ENCODE measurements around the gene C21orf91.

Gene C21orf91

GRCh38 chr21:17789656-17790055, 29.5 kb downstream of the C21orf91 start:
- H3K4me3 ChIP-seq (ENCODE audit: low read depth, low read length): no peak overlapping the region
- no peak for TF ChIP-seq CTCF (IDR thresholded peaks at IDR 0.05; ENCODE audit: low read depth, low read length)

- TF ChIP-seq CTCF (IDR thresholded peaks at IDR 0.05; ENCODE audit: low read depth, low read length): no peak
- no peak overlapping the region for H3K4me3 ChIP-seq (ENCODE audit: low read depth, low read length)
Observed at GRCh38 chr21:17789069-17789468, 30.1 kb downstream of the C21orf91 start.

DNA sequence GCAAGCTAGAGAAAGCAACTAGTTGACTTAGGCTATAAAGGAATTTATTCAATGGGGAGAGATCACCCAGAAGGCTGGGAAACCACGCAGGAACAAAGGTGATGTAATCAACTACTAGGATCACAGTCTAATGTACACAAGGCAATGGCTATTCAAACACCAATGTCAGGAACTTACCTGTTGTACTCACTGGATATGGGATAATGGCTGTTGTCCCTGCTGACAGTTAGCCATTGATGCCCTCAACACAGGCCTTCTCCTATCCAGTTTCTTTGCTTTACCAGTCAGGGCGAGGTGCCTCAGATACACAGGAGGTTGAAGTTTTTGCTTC, 32.3 kb downstream of the C21orf91 start:
- no peak overlapping the region for H3K4me3 ChIP-seq (ENCODE audit: low read depth, low read length)
- no peak for TF ChIP-seq CTCF (IDR thresholded peaks at IDR 0.05; ENCODE audit: low read depth, low read length)

- no peak overlapping the region for H3K4me3 ChIP-seq (ENCODE audit: low read depth, low read length)
- TF ChIP-seq CTCF (IDR thresholded peaks at IDR 0.05; ENCODE audit: low read depth, low read length): no peak
Observed at GRCh38 chr21:17786071-17786850, 32.9 kb downstream of the C21orf91 start.

- TF ChIP-seq CTCF (IDR thresholded peaks at IDR 0.05; ENCODE audit: low read depth, low read length): no peak
- H3K4me3 ChIP-seq (ENCODE audit: low read depth, low read length): no peak overlapping the region
Observed at GRCh38 chr21:17785403-17785788, 33.8 kb downstream of the C21orf91 start.

- no peak overlapping the region for H3K4me3 ChIP-seq (ENCODE audit: low read depth, low read length)
- TF ChIP-seq CTCF (IDR thresholded peaks at IDR 0.05; ENCODE audit: low read depth, low read length): no peak
Observed at GRCh38 chr21:17784604-17785402, 34.4 kb downstream of the C21orf91 start.

DNA sequence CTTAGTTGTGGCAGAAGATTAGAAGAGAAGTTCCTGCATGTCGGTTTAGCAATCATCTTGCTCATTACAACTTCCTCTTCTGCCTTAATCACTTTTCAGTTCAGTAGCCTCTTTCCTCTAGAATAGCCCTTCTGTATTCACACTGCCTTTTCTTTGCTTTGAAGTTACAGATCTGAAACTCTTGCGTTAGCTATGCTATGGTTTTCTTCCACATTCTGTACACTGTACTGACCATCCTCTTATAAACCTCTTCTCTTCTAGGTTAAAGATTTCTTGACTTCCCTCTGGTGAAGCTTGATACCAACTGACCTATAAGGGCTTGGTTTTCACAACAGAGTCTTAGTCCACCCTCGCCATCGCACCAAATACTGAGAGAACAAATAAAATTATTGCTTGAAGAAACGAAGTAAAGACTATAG, 35.0 kb downstream of the C21orf91 start:
- H3K4me3 ChIP-seq (ENCODE audit: low read depth, low read length): no peak overlapping the region
- TF ChIP-seq CTCF (IDR thresholded peaks at IDR 0.05; ENCODE audit: low read depth, low read length): no peak

Data from WI38 (cell line).